PC-3 (cell line): ENCODE measurements around the gene CIB2. TPM values are rescaled to one million over a fixed set of nuclear protein-coding genes. Genes with fewer than 3 reads are reported as not detected.

Experiments used
- ATAC-seq: fragments of 200-7000 bp; cut with Tn5 transposase; 2 replicates; pipeline ENCODE4 v1.9.1; 2020; ENCODE audit warnings: mild to moderate bottlenecking, moderate library complexity
- BruUV-seq: library from RNA; stranded (reverse); fragments of 400-500 nt; replicated peaks from 2 replicates; lab custom pipeline; 2021; lab: Mats Ljungman, UMichigan
- CTCF ChIA-PET: fragments of 300-600 bp; sonication (Branson Sonifier 250); formaldehyde crosslinking; loops from one replicate; lab custom pipeline; 2022; ENCODE audit warnings: antibody characterized with exemption; lab: Charles Lee
- POLR2A ChIA-PET: fragments of 300-600 bp; sonication (Branson Sonifier 250); formaldehyde crosslinking; loops from one replicate; lab custom pipeline; 2022; ENCODE audit warnings: antibody characterized with exemption; ENCODE audit not compliant: unreplicated experiment; lab: Charles Lee
- DNase-seq: peaks from one replicate; pipeline ENCODE4 v3.0.0-alpha.2; 2015
- H2AFZ ChIP-seq: fragments of 300-600 bp; sonication (generic); 2 replicates; pipeline ENCODE4 v1.6.0; 2016; ENCODE audit warnings: antibody characterized with exemption, low read length
- H3F3A ChIP-seq: fragments of 300-600 bp; sonication (generic); one replicate; pipeline ENCODE4 v1.6.0; 2017; ENCODE audit warnings: antibody characterized with exemption, low read length, control low read depth, mild to moderate bottlenecking; ENCODE audit not compliant: unreplicated experiment
- H3K27ac ChIP-seq: fragments of 300-600 bp; sonication (generic); 2 replicates; pipeline ENCODE4 v1.5.1; 2016; ENCODE audit warnings: mild to moderate bottlenecking, low read length
- H3K27me3 ChIP-seq: fragments of 300-600 bp; sonication (generic); 2 replicates; pipeline ENCODE4 v1.6.1; 2016; ENCODE audit warnings: low read length, mixed read lengths
- H3K36me3 ChIP-seq: fragments of 300-600 bp; sonication (generic); 2 replicates; pipeline ENCODE4 v1.6.1; 2016; ENCODE audit warnings: low read depth, mixed run types, low read length, mixed read lengths
- H3K4me1 ChIP-seq: fragments of 300-600 bp; sonication (generic); 2 replicates; pipeline ENCODE4 v1.5.1; 2016; ENCODE audit warnings: low read length; ENCODE audit not compliant: insufficient read depth
- H3K4me2 ChIP-seq: fragments of 300-600 bp; sonication (generic); 2 replicates; pipeline ENCODE4 v1.6.0; 2016; ENCODE audit warnings: low read length
- H3K4me3 ChIP-seq: fragments of 300-600 bp; sonication (generic); 2 replicates; pipeline ENCODE4 v1.5.1; 2016; ENCODE audit warnings: mild to moderate bottlenecking, low read length, mixed read lengths
- H3K79me2 ChIP-seq: fragments of 300-600 bp; sonication (generic); 2 replicates; pipeline ENCODE4 v1.6.1; 2017; ENCODE audit warnings: low read length, mixed read lengths
- H3K9ac ChIP-seq: fragments of 300-600 bp; sonication (generic); 2 replicates; pipeline ENCODE4 v1.6.0; 2016; ENCODE audit warnings: mild to moderate bottlenecking, low read length
- H3K9me2 ChIP-seq: fragments of 300-600 bp; sonication (generic); replicated peaks from 2 replicates; pipeline ENCODE4 v1.6.1; 2016; ENCODE audit warnings: mixed run types, low read length, mixed read lengths
- H3K9me3 ChIP-seq: fragments of 300-600 bp; sonication (generic); 2 replicates; pipeline ENCODE4 v1.6.1; 2016; ENCODE audit warnings: low read length, mixed read lengths
- H4K20me1 ChIP-seq: fragments of 300-600 bp; sonication (generic); 2 replicates; pipeline ENCODE4 v1.6.1; 2016; ENCODE audit warnings: low read length, mixed read lengths
- CTCF ChIP-seq: fragments of 300-600 bp; sonication (generic); conservative IDR thresholded peaks from 2 replicates; pipeline ENCODE4 v1.5.1; 2017; ENCODE audit warnings: antibody characterized with exemption, low read depth, mild to moderate bottlenecking, low read length
- EZH2 ChIP-seq: fragments of 300-600 bp; sonication (generic); IDR thresholded peaks from one replicate; pipeline ENCODE4 v1.6.1; 2017; ENCODE audit warnings: antibody characterized with exemption, mild to moderate bottlenecking, low read length; ENCODE audit not compliant: unreplicated experiment
- EZH2phosphoT487 ChIP-seq: fragments of 300-600 bp; sonication (generic); IDR thresholded peaks from 2 replicates; pipeline ENCODE4 v1.6.1; 2018; ENCODE audit warnings: mild to moderate bottlenecking, antibody characterized with exemption, low read length, borderline replicate concordance
- intact Hi-C: fragments of 100-400 bp; cut with micrococcal nuclease; formaldehyde crosslinking; loops from 2 replicates; pipeline ENCODE4 v1.9.0; 2023
- total RNA-seq: library from RNA; depleted of rRNA; stranded (reverse); fragments of >200 nt; gene quantifications from 2 replicates; pipeline ENCODE4 v1.2.3, GENCODE V29; 2014; rRNA removed

CIB2 gene
- total RNA-seq, 1 experiment from 2014 or later: 10.4 TPM

- Histone ChIP-seq H3K9ac (peak overlapping the region; percentile 41), H3K27me3 (no peaks in the 10 kb centered on the region), H2AFZ (no peak overlapping the region), H3K4me1 (peaks cover 28% of the 10 kb centered on the region), H3K4me2 (peak overlapping the region; percentile 68), H4K20me1 (no peaks in the 10 kb centered on the region), H3K9me3 (no peaks in the 10 kb centered on the region), H3K9me2 (no peaks in the 10 kb centered on the region), H3K36me3 (peaks cover 7% of the 10 kb centered on the region; the same call in 1 of the 2 replicates), H3K27ac (peak overlapping the region; percentile 64), H3K4me3 (no peak overlapping the region; the same call in 1 of the 2 replicates), H3F3A (no peaks in the 10 kb centered on the region), H3K79me2 (peaks cover 67% of the 10 kb centered on the region)
- peak; percentile 50 for DNase-seq
- peak; percentile 90 for ATAC-seq
- POLR2A ChIA-PET: interaction anchor here (0.5 kb wide), 1 partner anchor 226 kb away, joined by 3 read pairs; no protein-coding TSS in a partner anchor
- BruUV-seq: no TSS peak
- intact Hi-C loops: no loop called here
- CTCF ChIA-PET: no interaction called here
- TF ChIP-seq EZH2 (no peak), EZH2phosphoT487 (no peak)
Measured at GRCh38 chr15:78055919-78056713, 75.1 kb downstream of the CIB2 start.

GRCh38 chr15:78054966-78055365, 76.3 kb downstream of the CIB2 start:
- H3K27ac ChIP-seq: no peak overlapping the region
- no peak overlapping the region for H3K4me3 ChIP-seq
- DNase-seq (no peak), ATAC-seq (no peak)
- no peaks in the 10 kb centered on the region for H3F3A ChIP-seq
- intact Hi-C loops: no loop called here
- H3K27me3 ChIP-seq: no peaks in the 10 kb centered on the region
- H3K36me3 ChIP-seq: peaks cover 7% of the 10 kb centered on the region; the same call in 1 of the 2 replicates
- H3K4me1 ChIP-seq: peaks cover 28% of the 10 kb centered on the region
- H3K4me2 ChIP-seq: no peak overlapping the region
- peaks cover 57% of the 10 kb centered on the region for H3K79me2 ChIP-seq
- H3K9me2 ChIP-seq: no peaks in the 10 kb centered on the region
- no peak overlapping the region for H2AFZ ChIP-seq
- ChIA-PET CTCF (no interaction called here), POLR2A (no interaction called here)
- no peak overlapping the region for H3K9ac ChIP-seq
- TF ChIP-seq EZH2 (no peak), EZH2phosphoT487 (no peak), CTCF (no peak)
- H3K9me3 ChIP-seq: no peaks in the 10 kb centered on the region
- no peaks in the 10 kb centered on the region for H4K20me1 ChIP-seq
- BruUV-seq: no TSS peak

Other genes with a start within 250 kb of the CIB2 start
- 12.6 and 19.0 TPM in 2 replicates for gene TBC1D2B, start 53.7 kb downstream of the CIB2 start, total RNA-seq
- gene SH2D7, start 38.9 kb downstream of the CIB2 start, total RNA-seq: not detected in 2 replicates
- 55.0 and 78.8 TPM in 2 replicates for gene IDH3A, start 17.9 kb upstream of the CIB2 start, total RNA-seq
- gene ACSBG1, start 103.1 kb upstream of the CIB2 start, total RNA-seq: 0.36 and 0.40 TPM in 2 replicates
- 1.3 and 5.4 TPM in 2 replicates for gene DNAJA4, start 133.1 kb upstream of the CIB2 start, total RNA-seq
- gene SKIC8, start 168.2 kb upstream of the CIB2 start, total RNA-seq: 54.7 and 56.1 TPM in 2 replicates
- not detected in 2 replicates for gene CRABP1, start 208.9 kb upstream of the CIB2 start, total RNA-seq